ENCODE measurements around the gene BBS12. TPM values are rescaled to one million over a fixed set of nuclear protein-coding genes. Genes with fewer than 3 reads are reported as not detected.
A peak's percentile ranks its signal among the peaks of the same experiment; 100 is the strongest.

Gene BBS12
- total and polyA plus RNA-seq, 8 donors, result 0.68 to 2.7 (median 1.2) TPM

- no peak for FAIRE-seq
- H3K4me1 ChIP-seq, result no peaks in the 10 kb centered on the region
- no peaks in the 10 kb centered on the region for H3K36me3 ChIP-seq
- no peak for DNase-seq
- no peaks in the 10 kb centered on the region for H3K9me3 ChIP-seq
- no peaks in the 10 kb centered on the region for H3K27me3 ChIP-seq
- H3K4me3 ChIP-seq, result no peak overlapping the region
- no peak for TF ChIP-seq CTCF (IDR thresholded peaks at IDR 0.05)
- intact Hi-C loops (cut with DNase I), result no loop called here
- no peak for ATAC-seq
- H3K27ac ChIP-seq, result no peak overlapping the region
These were observed 20.6 kb upstream of the BBS12 start for GRCh38 chr4:122711919-122712318.

GRCh38 chr4:122712782-122713181 lies 19.7 kb upstream of the BBS12 start:
- Histone ChIP-seq H3K9me3 (no peaks in the 10 kb centered on the region), H3K36me3 (no peaks in the 10 kb centered on the region), H3K27ac (no peak overlapping the region), H3K4me3 (no peak overlapping the region), H3K4me1 (no peaks in the 10 kb centered on the region), H3K27me3 (no peaks in the 10 kb centered on the region)
- 81 to 85% methylated on average over 4 of the region's 4 CpGs for WGBS, 2 donors
- DNase-seq (no peak), FAIRE-seq (no peak), ATAC-seq (no peak)
- intact Hi-C loops (cut with DNase I), result no loop called here
- no peak for TF ChIP-seq CTCF (IDR thresholded peaks at IDR 0.05)

GRCh38 chr4:122715221-122715620 lies 17.3 kb upstream of the BBS12 start:
- 17 to 18% methylated on average over 5 of the region's 5 CpGs for WGBS, 2 donors
- no peak overlapping the region for H3K27ac ChIP-seq
- DNase-seq (no peak), ATAC-seq (no peak), FAIRE-seq (no peak)
- no peaks in the 10 kb centered on the region for H3K27me3 ChIP-seq
- H3K9me3 ChIP-seq, result no peaks in the 10 kb centered on the region
- H3K4me1 ChIP-seq, result no peaks in the 10 kb centered on the region
- no peak overlapping the region for H3K4me3 ChIP-seq
- no peak for TF ChIP-seq CTCF (IDR thresholded peaks at IDR 0.05)
- intact Hi-C loops (cut with DNase I), result no loop called here
- no peaks in the 10 kb centered on the region for H3K36me3 ChIP-seq

GRCh38 chr4:122716825-122717448 lies 15.6 kb upstream of the BBS12 start:
- intact Hi-C loops (cut with DNase I), result no loop called here
- Histone ChIP-seq H3K27me3 (no peaks in the 10 kb centered on the region), H3K36me3 (no peaks in the 10 kb centered on the region), H3K9me3 (no peaks in the 10 kb centered on the region), H3K4me3 (no peak overlapping the region), H3K4me1 (no peaks in the 10 kb centered on the region), H3K27ac (no peak overlapping the region)
- peak; percentile 6 to 73 (median 56) for TF ChIP-seq CTCF (IDR thresholded peaks at IDR 0.05)
- 17 to 24% methylated on average over 4 of the region's 4 CpGs for whole genome bisulfite sequencing, 2 donors
- peak; percentile 68 to 89 (median 86) for ATAC-seq
- FAIRE-seq, result peak; percentile 81
- DNase-seq, result peak in 5 of 6 donors; percentile 23 to 64 (median 52)

- H3K27ac ChIP-seq, result no peak overlapping the region
- FAIRE-seq, result no peak
- no peak for ATAC-seq
- no peaks in the 10 kb centered on the region for H3K9me3 ChIP-seq
- 71 to 82% methylated on average over 2 of the region's 2 CpGs for WGBS, 2 donors
- H3K36me3 ChIP-seq, result no peaks in the 10 kb centered on the region
- H3K4me1 ChIP-seq, result no peaks in the 10 kb centered on the region
- intact Hi-C loops (cut with DNase I), result no loop called here
- no peak overlapping the region for H3K4me3 ChIP-seq
- DNase-seq, result no peak
- H3K27me3 ChIP-seq, result no peaks in the 10 kb centered on the region
- TF ChIP-seq CTCF (IDR thresholded peaks at IDR 0.05), result no peak
These were observed 14.2 kb upstream of the BBS12 start for GRCh38 chr4:122718281-122718680.

Measured in pancreas (tissue), 10 donors.